Muscle of leg (tissue), 11 donors: ENCODE measurements around the gene SRRM5. TPM values are rescaled to one million over a fixed set of nuclear protein-coding genes. Genes with fewer than 3 reads are reported as not detected.
"Not testable (repeated sequence)": the region's sequence is repeated elsewhere in the genome, so short reads cannot be mapped to it uniquely, and the experiment has no call there.

Source experiments
- DNase-seq: peaks from one replicate; pipeline ENCODE4 v3.0.0; 2013
- H3K27ac ChIP-seq: one replicate; pipeline ENCODE4 v1.5.1; 2013; ENCODE audit warnings: mild to moderate bottlenecking, low read length, control low read depth
- H3K27me3 ChIP-seq: one replicate; pipeline ENCODE4 v1.6.1; 2013; ENCODE audit warnings: low read length; ENCODE audit not compliant: control insufficient read depth, insufficient read depth
- H3K36me3 ChIP-seq: one replicate; pipeline ENCODE4 v1.6.1; 2013; ENCODE audit warnings: low read length; ENCODE audit not compliant: control insufficient read depth, insufficient read depth
- H3K4me1 ChIP-seq: one replicate; pipeline ENCODE4 v1.6.1; 2013; ENCODE audit warnings: low read length; ENCODE audit not compliant: control insufficient read depth, insufficient read depth
- H3K4me3 ChIP-seq: one replicate; pipeline ENCODE4 v1.5.1; 2013; ENCODE audit warnings: low read length, control low read depth
- H3K9me3 ChIP-seq: replicated peaks from 2 replicates; pipeline ENCODE4 v1.6.1; 2013; ENCODE audit warnings: low read depth, low read length; ENCODE audit not compliant: control insufficient read depth
- WGBS: methylation state at CpG from one replicate; pipeline ENCODE4 v1.1.5; 2013; ENCODE audit warnings: missing lambda C conversion rate; ENCODE audit not compliant: insufficient coverage; 5-methylcytosine and 5-hydroxymethylcytosine counted together
- polyA plus RNA-seq, 8 donors: library from polyadenylated mRNA; unstranded; fragments of 120-200 nt; gene quantifications; one replicate each; pipeline versions ENCODE4 v1.2.1 to v1.2.3, GENCODE V29; 2013; ENCODE audit warnings: inconsistent platforms in 1 of 8, low replicate concordance in 1 of 8; ENCODE audit not compliant: insufficient read length in 8 of 8, insufficient read depth in 1 of 8
- total RNA-seq: library from RNA; stranded (reverse); fragments of 120-200 nt; gene quantifications from one replicate; pipeline ENCODE4 v1.2.4, GENCODE V29; 2013

Gene SRRM5
- total and polyA plus RNA-seq, 9 donors: 0.17 to 0.57 (median 0.40) TPM

DNA sequence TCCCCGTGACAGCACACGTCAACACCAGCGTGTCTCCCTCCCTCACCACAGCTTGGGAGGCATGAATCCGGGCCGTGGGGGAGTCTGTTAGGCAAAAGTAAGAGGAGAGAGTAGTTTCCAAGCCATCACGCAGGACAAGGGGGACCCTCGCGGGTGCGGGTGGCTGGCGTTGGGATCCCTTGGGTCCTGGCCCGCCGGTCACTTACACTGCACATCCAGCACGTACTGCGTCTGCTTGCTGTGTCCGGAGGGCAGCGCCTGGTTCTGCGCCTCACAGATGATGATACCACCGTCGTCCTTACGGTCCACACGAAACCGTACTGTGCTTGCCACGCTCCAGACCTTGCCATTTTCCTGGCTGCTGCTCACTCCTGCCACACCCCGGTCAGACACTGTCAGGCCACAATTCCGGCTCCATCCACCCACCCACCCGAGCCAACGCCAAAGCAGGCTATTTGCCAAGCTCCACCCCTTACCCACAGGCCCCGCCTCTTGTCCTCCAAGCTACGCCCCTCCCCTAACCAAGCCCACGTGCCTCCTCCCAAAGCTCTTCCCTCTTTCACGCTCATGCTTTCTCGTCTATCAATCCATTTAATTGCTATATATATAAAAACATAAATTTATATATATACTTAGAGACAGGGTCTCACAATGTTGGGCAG, 14.2 kb downstream of the SRRM5 start:
- 78% methylated on average over 22 of the region's 32 CpGs for WGBS
- Histone ChIP-seq H3K4me1 (no peaks in the 10 kb centered on the region), H3K9me3 (no peaks in the 10 kb centered on the region), H3K4me3 (no peak overlapping the region), H3K27me3 (no peaks in the 10 kb centered on the region), H3K36me3 (no peaks in the 10 kb centered on the region), H3K27ac (no peak overlapping the region)
- DNase-seq: no peak

DNA sequence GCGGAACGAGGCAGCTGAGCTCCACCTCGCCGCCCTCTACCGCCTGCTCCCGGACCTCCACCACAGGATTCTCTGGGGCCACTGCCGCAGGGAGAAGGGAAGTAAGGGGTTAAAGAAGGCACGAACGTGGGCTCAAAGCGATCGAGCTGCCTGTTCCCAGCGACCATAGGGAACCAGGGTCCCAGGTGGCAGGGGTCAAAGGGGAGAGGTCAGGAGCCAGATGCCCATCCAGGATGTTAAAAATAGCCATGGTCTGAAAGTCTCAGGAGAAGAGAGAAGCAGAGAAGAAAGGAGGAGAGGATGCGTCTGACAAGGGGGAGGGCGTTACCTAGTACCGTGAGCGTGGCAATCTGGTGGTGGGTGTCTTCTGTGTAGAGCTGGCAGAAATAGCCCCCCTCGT, 14.9 kb downstream of the SRRM5 start:
- Histone ChIP-seq H3K27me3 (no peaks in the 10 kb centered on the region), H3K4me3 (no peak overlapping the region), H3K9me3 (no peaks in the 10 kb centered on the region), H3K36me3 (no peaks in the 10 kb centered on the region), H3K4me1 (no peaks in the 10 kb centered on the region), H3K27ac (no peak overlapping the region)
- DNase-seq: no peak
- 39% methylated on average over 8 of the region's 17 CpGs for WGBS

DNA sequence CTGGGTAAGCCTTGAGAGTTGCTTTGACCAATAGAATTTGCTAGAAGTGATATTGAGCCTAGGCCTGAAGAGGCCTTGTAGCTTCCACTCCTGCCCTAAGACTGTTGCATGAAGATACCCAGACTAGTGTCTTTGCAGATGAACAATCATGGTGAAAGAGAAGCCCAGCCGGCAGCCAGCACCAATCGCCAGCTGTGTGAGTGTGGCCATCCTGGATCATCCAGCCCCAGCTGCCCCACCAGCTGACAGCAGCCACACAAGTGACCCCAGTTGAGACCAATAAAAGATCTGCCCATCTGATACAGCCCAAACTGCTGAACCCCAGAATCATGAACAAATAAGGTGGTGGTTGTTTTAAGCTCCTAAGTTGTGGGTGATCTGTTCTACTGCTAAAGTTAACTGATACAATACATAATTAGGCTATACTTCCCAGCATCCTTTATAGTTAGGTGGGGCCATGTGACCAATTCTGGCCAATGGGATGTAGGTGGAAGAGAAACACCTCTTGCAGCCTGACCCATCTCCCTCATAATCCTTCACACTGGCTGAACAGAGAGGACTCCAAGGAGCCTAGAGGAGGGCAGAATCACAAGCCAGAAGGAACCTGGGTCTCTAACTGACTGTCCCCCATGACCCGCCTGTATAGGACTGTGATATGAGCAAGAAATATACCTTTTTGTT, 16.9 kb downstream of the SRRM5 start:
- Histone ChIP-seq H3K27me3 (no peaks in the 10 kb centered on the region), H3K36me3 (no peaks in the 10 kb centered on the region), H3K27ac (no peak overlapping the region), H3K4me1 (no peaks in the 10 kb centered on the region), H3K4me3 (no peak overlapping the region), H3K9me3 (no peaks in the 10 kb centered on the region)
- DNase-seq: no peak
- 75% methylated on average over 2 of the region's 3 CpGs for WGBS

DNA sequence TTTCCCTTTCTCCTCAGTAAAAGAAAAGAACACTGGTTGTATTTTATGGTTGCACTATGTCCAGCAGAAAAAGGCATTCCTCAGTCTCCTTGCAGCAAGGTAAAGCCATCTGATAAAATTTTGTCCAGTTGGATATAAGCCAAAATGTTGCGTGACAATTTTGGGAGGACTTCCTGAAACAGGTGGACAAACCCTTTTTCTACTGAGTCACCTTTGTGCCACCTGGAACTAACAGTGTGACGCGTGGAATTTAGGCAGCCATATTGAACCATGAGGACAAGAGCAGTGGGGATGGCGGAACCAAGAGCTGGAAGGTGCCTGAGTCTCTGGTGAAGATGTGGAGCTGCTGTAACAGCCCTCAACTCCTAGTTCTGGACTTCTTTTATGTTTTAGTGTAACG, 19.6 kb downstream of the SRRM5 start:
- Histone ChIP-seq H3K36me3 (no peaks in the 10 kb centered on the region), H3K9me3 (no peaks in the 10 kb centered on the region), H3K4me3 (no peak overlapping the region), H3K4me1 (peaks cover 12% of the 10 kb centered on the region), H3K27me3 (peaks cover 5% of the 10 kb centered on the region), H3K27ac (no peak overlapping the region)
- WGBS: 87% methylated on average over 3 of the region's 5 CpGs
- DNase-seq: no peak

DNA sequence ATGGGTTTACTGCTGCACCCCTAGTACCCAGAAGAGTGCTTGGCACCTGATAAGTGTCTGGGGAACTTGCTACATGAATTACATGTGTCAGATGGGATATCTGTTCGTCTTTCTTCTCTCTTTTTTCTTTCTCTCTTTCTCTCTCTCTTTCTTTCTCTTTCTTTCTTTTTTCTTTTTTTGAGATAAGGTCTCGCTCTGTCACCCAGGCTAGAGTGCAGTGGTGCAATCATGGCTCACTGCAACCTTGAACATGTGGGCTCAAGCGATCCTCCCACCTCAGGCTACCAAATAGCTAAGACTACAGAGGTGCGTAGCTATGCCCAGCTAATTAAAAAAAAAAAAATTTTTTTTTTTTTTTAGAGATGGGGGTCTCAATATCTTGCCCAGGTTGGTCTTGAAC, 21.6 kb downstream of the SRRM5 start:
- no peak overlapping the region for H3K4me3 ChIP-seq
- no peak overlapping the region for H3K27ac ChIP-seq
- WGBS: no CpG with 5 or more reads among the region's 4 CpGs
- no peaks in the 10 kb centered on the region for H3K9me3 ChIP-seq
- no peaks in the 10 kb centered on the region for H3K36me3 ChIP-seq
- peaks cover 12% of the 10 kb centered on the region for H3K4me1 ChIP-seq
- no peak for DNase-seq
- peaks cover 11% of the 10 kb centered on the region for H3K27me3 ChIP-seq

DNA sequence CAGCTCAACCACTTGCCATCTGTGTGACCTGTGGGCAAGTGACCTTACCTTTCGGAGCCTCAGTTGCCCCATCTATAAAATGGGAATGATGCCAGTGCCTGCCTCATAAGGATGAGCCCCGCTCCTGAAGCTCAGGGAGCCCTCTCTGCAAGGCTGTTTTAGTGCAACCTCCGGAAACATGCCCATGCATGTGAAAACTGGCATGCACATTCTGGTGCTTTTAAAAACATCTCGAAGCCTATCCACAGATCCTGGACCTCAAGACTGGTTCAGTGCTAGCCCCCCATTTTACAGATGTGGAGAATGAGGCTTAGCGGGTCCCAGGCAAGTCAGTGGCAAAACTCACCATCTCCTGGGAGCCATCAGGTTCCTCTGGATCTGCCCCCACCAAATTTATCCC, 22.2 kb downstream of the SRRM5 start:
- Histone ChIP-seq H3K27ac (no peak overlapping the region), H3K36me3 (no peaks in the 10 kb centered on the region), H3K9me3 (no peaks in the 10 kb centered on the region), H3K27me3 (peaks cover 17% of the 10 kb centered on the region), H3K4me1 (peaks cover 14% of the 10 kb centered on the region), H3K4me3 (no peak overlapping the region)
- DNase-seq: no peak
- WGBS: 81% methylated on average over 2 of the region's 5 CpGs

DNA sequence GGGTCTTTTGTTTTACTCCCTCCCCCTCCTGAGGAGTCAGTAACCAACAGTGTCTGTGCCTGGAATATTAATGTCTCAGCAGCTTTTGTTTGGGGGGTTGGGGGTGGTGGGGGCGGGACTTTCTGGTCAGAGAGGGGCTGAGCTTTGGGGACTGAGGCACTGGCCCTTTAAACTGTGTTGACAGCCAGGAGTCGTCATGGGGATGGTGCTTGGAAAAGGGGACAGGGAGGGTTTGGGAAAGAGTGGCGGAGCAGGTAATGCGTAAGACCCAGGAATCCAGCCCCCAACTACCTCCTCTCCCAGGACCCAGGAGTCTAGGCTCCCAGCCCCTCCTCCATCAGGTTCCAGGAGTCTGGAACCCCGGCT, 22.6 kb downstream of the SRRM5 start:
- peak; percentile 34 for DNase-seq
- WGBS: 22% methylated on average over 1 of the region's 5 CpGs
- Histone ChIP-seq H3K27me3 (peaks cover 19% of the 10 kb centered on the region), H3K27ac (peak overlapping the region; percentile 13), H3K36me3 (no peaks in the 10 kb centered on the region), H3K4me3 (no peak overlapping the region), H3K9me3 (no peaks in the 10 kb centered on the region), H3K4me1 (peaks cover 16% of the 10 kb centered on the region)

DNA sequence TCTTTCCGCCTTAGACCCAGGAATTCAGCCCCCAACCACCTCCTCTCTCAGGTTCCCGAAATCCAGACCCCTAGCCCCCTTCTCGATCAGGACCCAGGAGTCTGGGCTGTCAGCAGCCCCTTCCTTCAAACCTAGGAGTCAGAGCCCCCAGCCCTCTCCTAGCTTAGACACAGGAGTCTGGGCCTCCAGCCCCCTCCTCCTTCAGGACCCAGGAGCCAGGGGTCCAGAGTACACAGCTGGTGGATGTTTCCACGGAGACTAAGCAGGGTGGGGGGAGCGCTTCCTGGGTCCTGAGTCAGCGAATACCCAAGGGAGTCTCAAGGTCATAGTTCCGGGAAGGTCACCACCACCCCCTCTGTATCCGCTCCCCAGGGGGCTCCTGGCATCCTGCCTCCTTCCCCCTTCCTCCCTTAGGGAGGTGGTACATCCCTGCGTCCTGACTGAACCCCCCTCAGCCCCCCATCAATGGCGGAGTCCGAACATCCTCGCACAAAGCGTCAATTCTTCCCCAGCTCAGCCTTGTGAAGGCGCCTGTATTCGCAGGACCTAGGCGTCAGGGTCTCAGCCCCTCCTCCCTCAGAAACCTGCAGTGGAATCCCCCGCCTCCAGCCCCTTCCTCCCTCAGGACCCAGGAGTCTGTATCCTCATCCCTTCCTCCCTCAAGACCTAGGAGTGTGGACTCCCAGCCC, 23.1 kb downstream of the SRRM5 start:
- peaks cover 21% of the 10 kb centered on the region for H3K27me3 ChIP-seq
- WGBS: 4% methylated on average over 13 of the region's 17 CpGs
- DNase-seq: peak; percentile 38
- peaks cover 19% of the 10 kb centered on the region for H3K4me1 ChIP-seq
- H3K9me3 ChIP-seq: no peaks in the 10 kb centered on the region
- no peaks in the 10 kb centered on the region for H3K36me3 ChIP-seq
- peak overlapping the region; percentile 13 for H3K27ac ChIP-seq
- H3K4me3 ChIP-seq: no peak overlapping the region

DNA sequence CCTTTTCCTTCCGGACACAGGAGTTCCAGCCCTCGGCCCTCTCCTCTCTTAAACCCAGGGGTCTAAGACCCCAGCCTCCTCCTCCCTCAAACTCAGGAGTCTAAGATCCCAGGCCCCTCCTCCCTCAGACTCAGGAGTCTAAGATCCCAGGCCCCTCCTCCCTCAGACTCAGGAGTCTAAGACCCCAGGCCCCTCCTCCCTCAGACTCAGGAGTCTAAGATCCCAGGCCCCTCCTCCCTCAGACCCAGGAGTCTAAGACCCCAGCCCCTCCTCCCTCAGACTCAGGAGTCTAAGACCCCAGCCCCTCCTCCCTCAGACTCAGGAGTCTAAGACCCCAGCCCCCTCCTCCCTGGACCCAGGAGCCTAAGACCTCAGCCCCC, 23.7 kb downstream of the SRRM5 start:
- not testable (repeated sequence) for H3K4me3 ChIP-seq, H3K27ac ChIP-seq, H3K36me3 ChIP-seq, H3K9me3 ChIP-seq, DNase-seq
- Histone ChIP-seq H3K4me1 (peaks cover 24% of the 10 kb centered on the region), H3K27me3 (peaks cover 26% of the 10 kb centered on the region)
- WGBS: 19% methylated on average over 2 of the region's 2 CpGs

DNA sequence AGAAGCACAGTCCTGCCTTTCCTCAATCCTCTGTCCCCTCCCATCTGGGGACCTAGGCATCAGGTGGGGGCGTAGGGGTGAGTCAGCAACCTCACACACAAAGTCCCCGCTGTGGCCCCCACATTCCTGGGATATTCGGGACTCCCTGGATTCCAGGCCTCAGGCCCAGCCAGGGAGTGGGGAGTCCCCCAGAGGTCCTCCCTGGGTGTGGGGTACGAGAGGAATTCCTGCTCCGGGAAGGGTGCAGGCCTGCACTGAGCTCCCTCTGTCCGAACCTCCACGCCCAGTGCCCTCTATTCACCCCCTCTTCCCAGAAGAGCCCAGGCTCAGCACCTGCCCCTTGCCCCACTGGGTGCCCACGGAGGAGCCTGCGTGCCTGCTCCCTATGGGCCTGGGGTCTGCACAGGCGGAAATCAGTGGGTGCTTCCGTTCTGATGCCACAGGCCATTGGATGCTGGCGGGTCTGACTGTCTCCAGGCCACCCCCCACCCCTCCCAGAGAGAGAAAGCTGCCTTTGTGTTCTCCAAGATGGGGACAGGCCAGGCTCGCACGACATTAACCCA, 24.3 kb downstream of the SRRM5 start:
- Histone ChIP-seq H3K9me3 (no peaks in the 10 kb centered on the region), H3K4me1 (peaks cover 25% of the 10 kb centered on the region), H3K36me3 (no peaks in the 10 kb centered on the region), H3K4me3 (no peak overlapping the region), H3K27me3 (peaks cover 30% of the 10 kb centered on the region), H3K27ac (no peak overlapping the region)
- 30% methylated on average over 2 of the region's 14 CpGs for WGBS
- no peak for DNase-seq
